GM21717 (cell line): Measurements from ENCODE around the gene ZNF560.

Experiments used
- ATAC-seq: cut with Tn5 transposase; IDR thresholded peaks from one replicate; pipeline ENCODE4 v1.9.1; 2021; ENCODE audit warnings: mild to moderate bottlenecking, moderate library complexity; ENCODE audit not compliant: unreplicated experiment

The ZNF560 gene

GRCh38 chr19:9436358-9436757 lies 62.1 kb downstream of the ZNF560 start:
- no peak for ATAC-seq

- ATAC-seq = peak; percentile 80
Observed at GRCh38 chr19:9435279-9436268, 62.8 kb downstream of the ZNF560 start, which contains the start of gene ZNF266. TSS of gene ZNF266 (minus strand) at chr19:9435573. CDS start at chr19:9420089, 15,484 bp downstream.

GRCh38 chr19:9431475-9431874 lies 66.9 kb downstream of the ZNF560 start:
- ATAC-seq = no peak

- no peak for ATAC-seq
Observed at GRCh38 chr19:9430444-9430843, 68.0 kb downstream of the ZNF560 start.

- ATAC-seq = no peak
Observed at GRCh38 chr19:9427941-9428340, 70.5 kb downstream of the ZNF560 start.
